Lung microvascular endothelial cell (primary cell): ENCODE results near the gene IFI44. TPM values are rescaled to one million over a fixed set of nuclear protein-coding genes. Genes with fewer than 3 reads are reported as not detected.

Experiments used
- DNase-seq, 2 donors: peaks; one replicate each; pipeline versions ENCODE4 v3.0.0 to v3.0.0-alpha.2; 2010; ENCODE audit warnings: low read depth in 2 of 2
- total RNA-seq: library from RNA; depleted of rRNA; stranded (reverse); fragments of >200 nt; gene quantifications from 2 replicates; pipeline ENCODE4 v1.2.1, GENCODE V29; 2014

IFI44 gene
- total RNA-seq, 1 donor from 2014 or later: 3.2 TPM

GRCh38 chr1:78651241-78651640, 1.6 kb downstream of the IFI44 start:
- DNase-seq: peak; percentile 9 to 23

- DNase-seq: no peak
Measured at GRCh38 chr1:78652019-78652560, 2.5 kb downstream of the IFI44 start.

GRCh38 chr1:78658901-78659300, 9.3 kb downstream of the IFI44 start:
- DNase-seq: no peak

- no peak for DNase-seq
Measured at GRCh38 chr1:78663923-78664322, 14.3 kb downstream of the IFI44 start.

- DNase-seq: no peak
Measured at GRCh38 chr1:78664763-78665162, 15.1 kb downstream of the IFI44 start.

GRCh38 chr1:78665809-78666208, 16.2 kb downstream of the IFI44 start:
- DNase-seq: no peak

- DNase-seq: no peak
Measured at GRCh38 chr1:78667939-78668338, 18.3 kb downstream of the IFI44 start.

GRCh38 chr1:78668427-78668826, 18.8 kb downstream of the IFI44 start:
- DNase-seq: no peak

GRCh38 chr1:78672428-78672827, 22.8 kb downstream of the IFI44 start:
- no peak for DNase-seq

- no peak for DNase-seq
Measured at GRCh38 chr1:78673120-78673519, 23.5 kb downstream of the IFI44 start.

GRCh38 chr1:78676347-78676982, 26.8 kb downstream of the IFI44 start:
- peak; percentile 79 to 85 for DNase-seq

- DNase-seq: no peak
Measured at GRCh38 chr1:78676993-78677392, 27.4 kb downstream of the IFI44 start.

GRCh38 chr1:78677788-78678187, 28.2 kb downstream of the IFI44 start:
- no peak for DNase-seq

GRCh38 chr1:78678324-78678723, 28.7 kb downstream of the IFI44 start:
- no peak for DNase-seq

- no peak for DNase-seq
Measured at GRCh38 chr1:78681265-78681664, 31.6 kb downstream of the IFI44 start.

- DNase-seq: no peak
Measured at GRCh38 chr1:78682496-78682895, 32.9 kb downstream of the IFI44 start.

- DNase-seq: no peak
Measured at GRCh38 chr1:78683079-78683478, 33.4 kb downstream of the IFI44 start.

GRCh38 chr1:78687315-78687714, 37.7 kb downstream of the IFI44 start:
- no peak for DNase-seq

- DNase-seq: peak in 1 of 2 donors; percentile 24
Measured at GRCh38 chr1:78687914-78688313, 38.3 kb downstream of the IFI44 start.

GRCh38 chr1:78688697-78689096, 39.1 kb downstream of the IFI44 start:
- DNase-seq: peak; percentile 5 to 28

- no peak for DNase-seq
Measured at GRCh38 chr1:78690516-78690915, 40.9 kb downstream of the IFI44 start.

- no peak for DNase-seq
Measured at GRCh38 chr1:78691995-78692747, 42.5 kb downstream of the IFI44 start.

GRCh38 chr1:78699813-78700212, 50.2 kb downstream of the IFI44 start:
- no peak for DNase-seq
